ENCODE measurements around the gene RTN4R. TPM values are rescaled to one million over a fixed set of nuclear protein-coding genes. Genes with fewer than 3 reads are reported as not detected.
"Not testable (repeated sequence)": the region's sequence is repeated elsewhere in the genome, so short reads cannot be mapped to it uniquely, and the experiment has no call there.

RTN4R gene
- total and polyA plus RNA-seq, 12 donors: 0.35 to 18.8 (median 1.1) TPM

GRCh38 chr22:20291604-20292063, 23.5 kb upstream of the RTN4R start:
- intact Hi-C loops (cut with DNase I): no loop called here
- Histone ChIP-seq H3K27ac (no peak overlapping the region), H3K27me3 (no peaks in the 10 kb centered on the region), H3K9me3 (replicated peaks in 1 of 3) (no peaks in the 10 kb centered on the region), H3K36me3 (replicated peaks in 1 of 2) (no peaks in the 10 kb centered on the region), H3K4me1 (replicated peaks in 1 of 2) (no peaks in the 10 kb centered on the region), H3K4me3 (no peak overlapping the region)
- 50 to 64% (median 60%) methylated on average over 10 to 11 of the region's 11 CpGs for WGBS, 4 donors
- DNase-seq: no peak
- TF ChIP-seq CTCF (IDR thresholded peaks at IDR 0.05) (no peak), POLR2A (IDR thresholded peaks at IDR 0.05) (no peak)

- H3K27ac ChIP-seq: no peak overlapping the region
- no peaks in the 10 kb centered on the region for H3K27me3 ChIP-seq
- 53 to 75% (median 70%) methylated on average over 2 to 5 of the region's 5 CpGs; no CpG with 5 or more reads in 1 of the 4 donors for WGBS, 4 donors
- no peak for DNase-seq
- H3K9me3 ChIP-seq (replicated peaks in 1 of 3): no peaks in the 10 kb centered on the region
- H3K4me1 ChIP-seq (replicated peaks in 1 of 2): no peaks in the 10 kb centered on the region
- intact Hi-C loops (cut with DNase I): no loop called here
- no peak overlapping the region for H3K4me3 ChIP-seq
- H3K36me3 ChIP-seq (replicated peaks in 1 of 2): no peaks in the 10 kb centered on the region
- TF ChIP-seq POLR2A (IDR thresholded peaks at IDR 0.05): no peak
- TF ChIP-seq CTCF (IDR thresholded peaks at IDR 0.05): no peak
Observed at GRCh38 chr22:20291249-20291586, 23.1 kb upstream of the RTN4R start.

- Histone ChIP-seq H3K36me3 (replicated peaks in 1 of 2) (no peaks in the 10 kb centered on the region), H3K4me3 (no peak overlapping the region), H3K9me3 (replicated peaks in 1 of 3) (no peaks in the 10 kb centered on the region), H3K27ac (no peak overlapping the region), H3K27me3 (no peaks in the 10 kb centered on the region), H3K4me1 (replicated peaks in 1 of 2) (no peaks in the 10 kb centered on the region)
- 53 to 84% (median 84%) methylated on average over 3 to 13 of the region's 13 CpGs; no CpG with 5 or more reads in 1 of the 4 donors for WGBS, 4 donors
- no peak for DNase-seq
- intact Hi-C loops (cut with DNase I): no loop called here
- TF ChIP-seq POLR2A (IDR thresholded peaks at IDR 0.05) (no peak), CTCF (IDR thresholded peaks at IDR 0.05) (no peak)
Observed at GRCh38 chr22:20290578-20291248, 22.6 kb upstream of the RTN4R start.

- intact Hi-C loops (cut with DNase I): no loop called here
- WGBS, 4 donors: 70 to 83% (median 83%) methylated on average over 7 to 10 of the region's 10 CpGs; no CpG with 5 or more reads in 1 of the 4 donors
Observed at GRCh38 chr22:20290045-20290392, 21.9 kb upstream of the RTN4R start.

GRCh38 chr22:20289182-20290044, 21.3 kb upstream of the RTN4R start:
- intact Hi-C loops (cut with DNase I); H3K4me1 ChIP-seq (replicated peaks in 1 of 2); DNase-seq; H3K9me3 ChIP-seq (replicated peaks in 1 of 3); H3K27me3 ChIP-seq; H3K36me3 ChIP-seq (replicated peaks in 1 of 2); H3K4me3 ChIP-seq; H3K27ac ChIP-seq: not testable (repeated sequence)
- WGBS, 4 donors: 83 to 87% (median 85%) methylated on average over 7 to 22 of the region's 23 CpGs

More at GRCh38 chr22:20290045-20290392, 21.9 kb upstream of the RTN4R start:
- DNase-seq: no peak
- H3K27ac ChIP-seq: no peak overlapping the region
- H3K27me3 ChIP-seq: no peaks in the 10 kb centered on the region
- H3K9me3 ChIP-seq (replicated peaks in 1 of 3): no peaks in the 10 kb centered on the region
- no peaks in the 10 kb centered on the region for H3K4me1 ChIP-seq (replicated peaks in 1 of 2)
- no peaks in the 10 kb centered on the region for H3K36me3 ChIP-seq (replicated peaks in 1 of 2)
- no peak overlapping the region for H3K4me3 ChIP-seq
- no peak for TF ChIP-seq POLR2A (IDR thresholded peaks at IDR 0.05)
- TF ChIP-seq CTCF (IDR thresholded peaks at IDR 0.05): no peak

- H3K9me3 ChIP-seq (replicated peaks in 1 of 3); H3K27ac ChIP-seq; H3K27me3 ChIP-seq; H3K36me3 ChIP-seq (replicated peaks in 1 of 2); H3K4me3 ChIP-seq; DNase-seq; intact Hi-C loops (cut with DNase I); H3K4me1 ChIP-seq (replicated peaks in 1 of 2): not testable (repeated sequence)
- WGBS, 4 donors: 56 to 70% (median 60%) methylated on average over 5 to 19 of the region's 20 CpGs
Observed at GRCh38 chr22:20286784-20287423, 18.8 kb upstream of the RTN4R start.

Data from adrenal gland (tissue), 12 donors.